Epidermal melanocyte (primary cell): ENCODE results near the gene JARID2.
A peak's percentile ranks its signal among the peaks of the same experiment; 100 is the strongest.

ENCODE experiments used
- DNase-seq: peaks from one replicate; pipeline ENCODE4 v3.0.0; 2011; ENCODE audit warnings: low spot score; ENCODE audit not compliant: insufficient read length

The JARID2 gene

GRCh38 chr6:15264412-15264811 lies 18.5 kb downstream of the JARID2 start:
- no peak for DNase-seq

DNA sequence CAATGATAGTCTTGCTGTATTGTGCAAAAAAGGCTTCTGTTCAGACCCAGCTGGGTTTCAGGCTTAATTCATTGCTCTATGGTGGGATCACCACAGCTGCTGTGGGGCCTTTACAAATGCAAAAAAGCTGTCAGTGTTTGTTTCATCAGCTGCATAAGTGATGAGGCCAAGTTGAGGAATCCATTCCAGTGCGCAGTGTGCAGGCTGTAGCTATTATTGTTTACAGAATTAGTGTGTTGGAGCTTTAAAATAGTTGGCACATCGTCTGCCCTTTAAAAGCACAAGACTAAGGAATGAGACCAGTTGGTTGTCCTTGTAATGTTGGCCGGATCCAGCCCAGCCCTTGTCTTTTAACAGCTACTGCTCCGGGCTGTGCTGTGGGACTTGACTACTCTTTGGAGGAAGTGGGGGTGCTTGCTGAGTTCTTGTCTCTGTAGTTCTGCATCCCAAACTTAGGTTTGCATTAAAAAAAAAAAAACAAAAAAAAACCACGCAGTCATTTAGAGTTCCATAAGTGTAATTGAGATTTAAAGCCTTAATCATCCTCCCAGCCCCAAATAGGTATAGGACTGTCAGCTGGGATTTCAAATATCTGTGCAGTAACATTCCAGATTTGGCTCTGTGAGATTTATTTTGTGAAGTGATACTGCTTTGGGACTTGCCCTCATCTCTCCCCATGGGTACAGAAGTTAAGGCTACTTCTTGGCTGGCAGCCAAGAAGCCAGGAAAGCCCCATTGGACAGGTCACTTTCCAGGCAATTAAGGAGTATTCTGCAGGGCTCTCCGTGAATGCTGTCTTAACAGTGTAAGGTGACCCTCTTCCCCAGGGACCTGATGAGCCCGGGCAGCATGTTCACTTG lies 19.3 kb downstream of the JARID2 start:
- peak; percentile 60 for DNase-seq

GRCh38 chr6:15265787-15266186 lies 19.9 kb downstream of the JARID2 start:
- no peak for DNase-seq

DNA sequence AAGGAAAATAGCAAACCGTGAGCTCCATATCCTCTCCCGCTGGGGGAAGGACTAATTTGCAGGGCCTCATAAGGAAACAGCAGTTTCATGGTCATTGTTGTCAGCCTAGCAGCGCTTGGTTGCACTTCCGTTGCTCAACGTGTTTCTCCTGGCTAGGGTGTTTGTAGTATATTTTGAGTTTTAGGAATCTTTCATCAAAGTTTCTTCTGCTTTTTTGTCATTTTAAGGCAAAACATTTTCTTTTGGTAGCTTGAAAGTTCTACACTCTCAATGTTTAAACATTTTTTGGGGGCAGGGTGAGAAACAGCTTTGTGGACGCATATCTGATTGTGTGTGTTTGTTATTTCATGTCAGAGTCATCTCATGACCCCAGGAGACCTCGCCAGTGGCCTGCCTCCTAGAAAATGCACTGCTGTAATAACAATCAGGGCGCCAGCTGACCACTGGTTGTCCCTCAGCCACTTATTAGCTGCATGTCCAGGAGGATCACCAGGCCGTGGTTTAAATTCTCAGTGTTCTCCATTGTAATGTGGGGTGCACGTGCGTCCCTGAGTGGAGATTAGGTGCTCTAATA lies 20.6 kb downstream of the JARID2 start:
- DNase-seq, result no peak

- no peak for DNase-seq
Measured at GRCh38 chr6:15267221-15267620, 21.4 kb downstream of the JARID2 start.

DNA sequence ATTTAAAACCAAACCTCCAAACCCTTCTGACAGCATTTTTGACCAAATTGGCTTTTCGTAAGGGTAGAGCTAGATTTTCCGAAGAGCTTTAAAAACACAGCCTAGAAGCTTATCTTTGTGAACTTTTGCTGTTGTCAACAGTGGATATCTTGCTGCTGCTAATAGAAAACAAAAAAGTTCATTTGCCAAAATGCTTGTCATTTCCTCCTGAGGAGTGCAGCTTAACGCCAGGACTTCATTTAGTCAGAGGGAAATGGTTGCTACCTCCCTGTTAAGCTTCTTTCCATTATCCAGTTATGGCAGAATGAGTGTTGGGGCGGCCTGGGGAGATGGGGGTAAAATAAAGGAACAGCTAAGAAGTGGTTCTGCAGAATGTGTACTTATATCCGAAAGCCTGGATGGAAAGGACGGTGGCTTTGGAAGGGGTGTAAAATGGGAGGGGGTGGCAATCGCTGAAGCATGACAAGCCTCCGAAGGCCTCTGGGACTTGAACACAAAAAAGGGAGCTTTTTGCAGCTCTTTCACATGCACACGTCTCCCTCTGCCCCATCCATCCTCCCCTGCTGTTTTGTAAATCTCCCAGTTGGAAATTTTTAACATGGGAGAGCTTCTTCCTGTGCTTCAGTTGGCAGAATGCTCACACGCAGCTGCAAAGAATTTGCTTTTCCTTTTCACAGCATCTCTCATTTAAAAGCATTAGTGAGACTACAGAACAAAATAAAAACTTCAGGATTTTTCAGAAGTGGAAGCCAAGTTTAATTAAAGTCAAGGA lies 22.5 kb downstream of the JARID2 start:
- no peak for DNase-seq

DNA sequence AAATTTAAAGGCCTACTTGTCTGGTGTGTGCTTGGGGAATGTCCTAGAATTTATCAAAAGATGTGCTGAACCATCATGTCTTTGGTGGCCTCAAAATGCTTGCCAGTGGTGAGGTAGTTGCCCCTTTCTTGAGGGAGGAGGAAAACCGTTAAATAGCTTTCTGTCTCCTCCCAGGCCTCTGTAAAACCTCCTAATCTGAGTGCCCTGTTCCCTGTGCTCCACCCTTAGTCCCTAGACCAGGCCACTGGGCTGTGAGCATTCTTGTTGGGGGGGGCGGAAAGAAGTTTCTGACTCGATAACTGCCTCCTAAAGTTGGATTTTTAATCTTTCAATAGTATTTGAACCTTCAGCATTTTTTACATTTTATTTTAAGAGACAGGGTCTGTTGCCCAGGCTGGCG lies 23.1 kb downstream of the JARID2 start:
- DNase-seq, result no peak

DNA sequence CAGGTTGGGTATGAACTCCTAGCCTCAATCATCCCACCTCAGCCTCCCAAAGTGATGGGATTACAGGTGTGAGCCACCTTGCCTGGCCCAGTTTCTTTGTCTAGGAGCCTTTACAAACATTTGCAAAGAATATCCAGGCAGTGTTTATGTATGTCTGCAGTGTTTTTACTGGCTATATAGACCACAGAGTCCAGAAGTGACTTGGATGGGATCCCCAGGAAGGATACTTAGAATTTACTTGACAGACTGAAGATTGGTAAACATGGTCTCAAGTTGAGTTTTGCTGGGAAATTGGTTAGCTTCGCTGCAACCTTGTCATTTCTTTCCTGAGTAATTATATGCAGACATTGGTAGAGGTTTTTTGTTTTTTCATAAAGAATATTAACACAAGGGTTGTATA lies 23.8 kb downstream of the JARID2 start:
- DNase-seq, result no peak

DNA sequence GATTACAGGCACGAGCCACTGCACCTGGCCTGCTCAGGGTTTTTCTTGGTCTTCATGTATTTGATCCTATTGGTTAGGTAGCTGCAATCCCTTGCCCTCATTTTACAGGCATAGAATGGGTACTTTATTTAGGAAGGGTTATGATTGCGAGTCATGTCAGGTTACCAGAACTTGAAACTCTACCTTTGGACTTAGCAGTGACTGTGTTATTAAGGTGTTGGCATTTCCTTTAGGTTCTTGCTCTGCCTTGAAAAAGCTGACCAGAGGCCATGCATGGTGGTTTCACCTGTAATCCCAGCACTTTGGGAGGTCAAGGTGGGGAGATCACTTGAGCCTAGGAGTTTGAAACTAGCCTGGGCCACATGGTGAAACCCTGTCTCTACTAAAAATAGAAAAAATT lies 24.5 kb downstream of the JARID2 start:
- DNase-seq, result no peak

GRCh38 chr6:15272562-15272961 lies 26.7 kb downstream of the JARID2 start:
- DNase-seq, result no peak

- DNase-seq, result no peak
Measured at GRCh38 chr6:15274692-15275387, 29.0 kb downstream of the JARID2 start.

DNA sequence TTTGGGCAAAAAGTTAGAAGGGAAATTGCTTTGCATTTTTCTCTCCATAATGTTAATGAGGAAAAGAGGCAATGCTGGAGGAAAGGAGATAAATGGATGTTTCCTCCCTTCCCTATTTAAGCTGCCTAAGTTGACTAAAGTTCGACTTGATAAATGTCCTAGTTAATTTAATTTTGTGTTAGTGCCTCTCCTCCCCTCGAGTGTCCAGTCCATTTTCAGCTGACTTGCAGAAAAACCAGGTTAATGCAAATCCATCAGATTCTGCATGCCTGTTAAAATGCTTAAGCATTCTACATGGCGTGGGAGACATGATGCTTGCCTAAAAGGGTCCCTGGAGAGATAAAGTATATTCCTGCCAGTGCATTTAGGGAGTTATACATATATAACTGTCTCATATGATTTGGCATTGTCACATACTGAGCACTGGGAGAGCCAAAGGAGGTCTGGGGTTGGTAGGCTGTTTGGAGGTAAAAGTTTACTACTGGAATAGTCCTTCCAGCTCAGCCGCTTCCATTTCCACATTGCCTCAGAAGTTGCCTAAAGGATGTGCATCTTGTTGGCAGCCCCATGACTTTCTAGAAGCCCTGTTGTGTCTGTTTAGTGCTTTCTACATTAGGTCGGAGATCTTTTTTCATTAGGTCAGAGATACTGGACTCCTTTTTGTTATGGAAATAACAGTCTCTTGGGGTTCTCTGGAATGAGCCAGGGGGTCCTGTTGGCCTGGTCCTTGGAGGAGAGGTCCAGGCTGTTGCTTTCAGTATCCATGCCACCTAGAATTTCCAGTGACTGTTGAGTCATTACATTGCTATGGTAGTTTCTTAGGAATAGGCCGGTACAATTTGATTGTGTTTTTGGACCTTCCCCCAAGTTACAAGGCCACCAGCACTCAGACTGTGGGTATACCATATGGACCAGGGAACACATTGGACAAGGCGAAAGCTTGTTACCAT lies 30.4 kb downstream of the JARID2 start:
- no peak for DNase-seq

DNA sequence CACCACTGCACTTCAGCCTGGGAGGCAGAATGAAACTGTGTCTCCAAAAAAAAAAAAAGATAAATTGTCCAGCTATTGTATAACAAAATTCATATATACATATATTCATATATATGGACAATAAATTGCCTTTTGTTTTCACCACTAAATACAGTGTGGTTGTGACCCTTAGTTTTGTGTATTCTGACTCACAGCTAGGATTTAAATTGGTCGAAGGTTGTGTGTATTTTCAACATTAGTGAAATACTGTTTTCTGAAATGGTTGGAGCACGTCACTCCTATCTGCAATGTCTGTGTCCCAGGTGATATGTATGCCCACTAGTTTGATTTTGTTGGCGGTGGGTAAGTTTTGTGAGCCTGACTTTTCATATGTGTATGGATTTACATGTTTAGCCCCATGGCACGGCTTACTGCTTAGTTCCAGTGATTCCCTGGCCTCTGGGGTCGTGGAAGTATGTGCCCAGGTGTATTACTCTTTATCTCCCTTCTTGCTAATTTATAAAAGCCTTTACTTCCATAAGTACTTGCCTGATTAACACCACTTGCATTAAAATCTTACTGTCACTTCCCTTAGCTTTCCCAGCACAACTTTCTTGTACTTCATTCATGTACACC lies 33.3 kb downstream of the JARID2 start:
- no peak for DNase-seq

DNA sequence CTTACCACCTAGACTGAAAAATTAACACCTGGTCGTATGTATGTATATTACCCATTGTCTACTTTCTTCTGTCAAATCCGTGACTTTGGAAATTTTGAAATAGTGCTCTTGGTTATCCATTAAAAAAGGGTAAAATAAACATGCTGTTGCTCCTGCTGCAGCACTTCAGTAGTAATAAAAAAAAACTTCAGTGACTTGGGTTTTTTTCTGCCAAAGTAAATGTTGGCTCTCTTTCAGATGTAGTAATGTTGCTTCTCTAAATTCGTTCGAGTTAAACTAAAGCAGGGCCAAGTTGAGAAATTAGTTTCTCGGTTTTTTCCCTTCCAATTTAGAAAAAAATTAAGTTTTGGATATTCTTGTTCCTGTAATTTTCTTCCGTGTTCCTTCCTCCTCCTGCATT lies 34.2 kb downstream of the JARID2 start:
- DNase-seq, result no peak

DNA sequence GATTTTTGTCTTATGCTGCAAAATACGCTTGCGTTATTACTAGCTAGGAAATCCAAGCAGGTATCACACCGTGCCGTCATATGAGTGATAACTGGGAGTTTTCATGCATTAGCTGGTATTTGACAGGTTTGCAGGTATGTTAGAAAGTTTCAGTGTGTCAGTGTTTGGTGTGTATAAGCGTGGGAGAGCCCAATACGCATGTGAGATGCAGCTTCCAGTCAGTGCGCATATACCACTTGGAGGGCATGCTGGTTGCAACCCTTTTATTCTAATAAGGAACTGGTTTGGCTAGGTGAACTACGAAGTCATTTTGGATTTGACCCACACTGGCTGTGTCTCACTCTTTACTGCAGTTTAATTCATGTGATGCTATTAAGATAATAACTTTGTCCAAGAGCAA lies 35.1 kb downstream of the JARID2 start:
- no peak for DNase-seq

DNA sequence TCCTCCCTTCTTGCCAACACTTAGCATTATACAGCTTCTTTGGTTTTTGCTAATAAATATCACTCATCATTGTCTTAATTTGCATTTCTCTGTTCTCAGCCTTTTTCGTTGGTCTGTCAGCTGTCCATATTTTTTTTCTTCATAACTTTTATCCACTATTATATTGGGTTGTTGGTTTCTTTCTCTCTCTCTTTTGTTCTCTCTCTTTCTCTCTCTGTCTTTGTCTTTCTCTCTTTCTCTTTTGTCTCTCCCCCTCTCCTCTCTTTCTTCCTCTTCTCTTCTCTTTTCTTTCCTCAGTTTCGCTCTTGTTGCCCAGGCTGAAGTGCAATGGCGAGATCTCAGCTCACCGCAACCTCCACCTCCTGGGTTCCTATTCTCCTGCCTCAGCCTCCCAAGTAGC lies 36.5 kb downstream of the JARID2 start:
- no peak for DNase-seq

DNA sequence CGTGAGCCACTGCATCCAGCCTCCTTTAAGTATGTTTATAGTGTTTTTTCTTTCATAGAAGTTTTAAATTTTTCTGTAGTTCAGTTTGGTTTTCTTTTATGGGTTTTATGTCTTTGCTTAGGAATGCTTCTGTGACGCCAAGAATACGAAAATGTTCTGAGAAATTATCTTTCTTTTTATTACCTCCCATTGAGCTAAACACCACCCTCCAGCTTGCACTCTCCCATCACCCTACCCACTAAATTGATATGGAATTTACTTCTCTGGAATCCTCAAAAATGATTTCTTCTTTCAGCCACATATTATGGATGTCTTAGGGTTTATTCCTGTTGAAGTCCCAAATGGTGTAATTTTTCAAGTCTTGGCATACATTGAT lies 38.1 kb downstream of the JARID2 start:
- DNase-seq, result no peak

DNA sequence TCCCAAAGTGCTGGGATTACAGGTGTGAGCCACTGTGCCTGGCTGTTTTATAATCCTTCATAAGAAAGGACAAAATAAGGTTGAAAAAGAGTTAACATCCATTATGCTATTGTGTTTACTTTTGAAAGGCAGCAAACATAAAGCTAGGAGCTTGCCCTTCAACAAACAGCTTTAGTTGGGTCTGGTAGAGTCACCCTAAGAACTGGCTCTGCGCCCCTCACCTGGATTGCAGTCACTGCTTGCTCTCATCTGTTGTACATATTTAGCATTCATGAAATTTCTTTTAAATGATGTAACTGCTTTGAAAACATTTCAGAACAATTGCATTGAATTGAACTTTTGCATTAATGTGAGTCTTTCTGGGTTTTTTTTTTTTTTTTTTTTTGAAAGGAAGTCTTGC lies 38.9 kb downstream of the JARID2 start:
- DNase-seq, result no peak

DNA sequence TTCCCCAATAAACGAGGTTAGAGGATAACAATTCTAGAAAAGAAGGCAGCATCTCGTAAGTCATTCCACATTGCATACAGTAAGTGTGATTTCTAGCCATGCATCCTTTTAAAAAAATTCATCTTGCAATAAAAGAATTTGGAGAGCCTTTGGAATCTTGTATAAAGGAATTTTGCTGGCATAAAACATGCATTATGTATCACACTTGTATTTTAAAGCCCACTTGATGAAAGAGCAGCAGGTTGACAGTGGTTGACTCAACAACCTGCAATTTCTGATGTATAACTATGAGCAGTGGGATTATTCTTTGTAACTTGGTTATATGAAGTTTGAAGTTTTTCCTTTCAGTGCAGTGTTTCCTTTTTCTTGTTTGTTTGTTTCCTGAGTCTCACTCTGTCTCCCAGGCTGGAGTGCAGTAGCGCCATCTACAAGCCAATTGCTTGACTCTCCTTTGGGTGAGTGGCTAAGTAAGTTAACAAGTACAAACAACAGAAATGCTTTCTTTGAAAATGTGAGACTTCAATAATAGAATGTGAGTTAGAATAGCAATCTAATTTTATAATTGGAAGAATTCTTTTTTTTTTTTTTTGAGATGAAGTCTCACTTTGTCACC lies 39.9 kb downstream of the JARID2 start:
- DNase-seq, result no peak
